ENCODE results near the gene QARS1. TPM values are rescaled to one million over a fixed set of nuclear protein-coding genes. Genes with fewer than 3 reads are reported as not detected.

The QARS1 gene
- total and polyA plus RNA-seq, 2 of the 8 experiments (the other 6 are each of a cell fraction or from before 2014, with no cell fraction given): 353 to 581 TPM

GRCh38 chr3:49132437-49133225 is 28.1 kb upstream of the QARS1 start, which contains the start of gene LAMB2 (continued):
- no peak; the same call in 1 of the 2 replicates for TF ChIP-seq RFX5 (IDR thresholded peaks at IDR 0.05; ENCODE audit: borderline replicate concordance, low read depth, low read length)
- peak; percentile 29; the same call in 1 of the 2 replicates for TF ChIP-seq TEAD4 (IDR thresholded peaks at IDR 0.05; ENCODE audit: low read depth, low read length)
- no peak; a peak in 1 of 4 replicates for TF ChIP-seq RAD21 (IDR thresholded peaks at IDR 0.05 in 1 of 2, conservative IDR thresholded peaks at IDR 0.05 in 1 of 2; ENCODE audit: low read depth in 2 of 2, low read length in 2 of 2)
- peak; percentile 75 for TF ChIP-seq ASH2L (IDR thresholded peaks at IDR 0.05; ENCODE audit: low read length)

Measured in H1 (cell line).